ENCODE data around the gene FAM83C. TPM values are rescaled to one million over a fixed set of nuclear protein-coding genes. Genes with fewer than 3 reads are reported as not detected.

Gene FAM83C
- polyA plus RNA-seq, 1 of the 3 experiments (the other 2 are of a cell fraction) = not detected

DNA sequence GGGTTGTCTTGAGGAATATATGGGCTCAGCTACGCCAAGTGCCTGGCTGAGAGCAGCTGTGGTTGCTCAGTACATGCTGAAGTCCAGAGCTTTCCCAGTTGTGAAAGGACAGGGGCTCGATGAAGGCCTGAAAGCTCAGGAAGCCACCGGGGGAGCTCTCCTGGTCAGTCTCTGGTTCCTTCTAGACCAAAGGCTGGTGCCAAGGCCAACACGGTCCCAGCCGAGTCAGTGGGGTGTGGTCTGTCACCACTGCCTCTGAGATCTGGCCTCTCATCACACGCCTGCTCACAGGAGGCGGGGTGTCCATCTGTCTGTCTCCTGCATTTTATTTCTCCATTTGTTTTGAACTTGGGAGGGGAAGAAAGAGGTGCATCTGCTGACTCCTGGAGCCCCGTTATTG, 4.9 kb upstream of the FAM83C start:
- 80% methylated on average over 6 of the region's 8 CpGs for WGBS (ENCODE audit: low lambda C conversion rate)
- Histone ChIP-seq H3K27me3 (ENCODE audit: insufficient read depth) (no peaks in the 10 kb centered on the region), H3F3A (replicated peaks; ENCODE audit: insufficient read depth) (peaks cover 3% of the 10 kb centered on the region), H3K9ac (no peak overlapping the region), H3K4me1 (ENCODE audit: control insufficient read depth in 1 of 2, insufficient read depth in 2 of 2, low read depth in 1 of 2, low read length in 1 of 2) (peaks cover 2 to 19% of the 10 kb centered on the region in 2 experiments; a peak in 2 of 4 replicates), H3K79me2 (ENCODE audit: insufficient read depth) (no peaks in the 10 kb centered on the region), H3K9me2 (no peaks in the 10 kb centered on the region), H4K20me1 (ENCODE audit: insufficient read depth) (no peaks in the 10 kb centered on the region), H3K36me3 (replicated peaks in 1 of 2; ENCODE audit: control insufficient read depth in 1 of 2, insufficient read depth in 2 of 2, low read length in 1 of 2) (no peaks in the 10 kb centered on the region), H3K9me3 (no peaks in the 10 kb centered on the region), H3K4me3 (ENCODE audit: low read depth in 2 of 2, low read length in 1 of 2) (no peak overlapping the region), H3K4me2 (no peak overlapping the region), H3K27ac (ENCODE audit: low read depth in 2 of 2, low read length in 1 of 2) (peak overlapping the region in 1 of 2 experiments; percentile 44; a peak in 1 of 4 replicates), H2AFZ (ENCODE audit: low read depth) (no peak overlapping the region)
- no peak for DNase-seq
- TF ChIP-seq SIN3A (IDR thresholded peaks at IDR 0.05; ENCODE audit: borderline replicate concordance, low read depth, low read length) = no peak
- TF ChIP-seq, protein P1, sequence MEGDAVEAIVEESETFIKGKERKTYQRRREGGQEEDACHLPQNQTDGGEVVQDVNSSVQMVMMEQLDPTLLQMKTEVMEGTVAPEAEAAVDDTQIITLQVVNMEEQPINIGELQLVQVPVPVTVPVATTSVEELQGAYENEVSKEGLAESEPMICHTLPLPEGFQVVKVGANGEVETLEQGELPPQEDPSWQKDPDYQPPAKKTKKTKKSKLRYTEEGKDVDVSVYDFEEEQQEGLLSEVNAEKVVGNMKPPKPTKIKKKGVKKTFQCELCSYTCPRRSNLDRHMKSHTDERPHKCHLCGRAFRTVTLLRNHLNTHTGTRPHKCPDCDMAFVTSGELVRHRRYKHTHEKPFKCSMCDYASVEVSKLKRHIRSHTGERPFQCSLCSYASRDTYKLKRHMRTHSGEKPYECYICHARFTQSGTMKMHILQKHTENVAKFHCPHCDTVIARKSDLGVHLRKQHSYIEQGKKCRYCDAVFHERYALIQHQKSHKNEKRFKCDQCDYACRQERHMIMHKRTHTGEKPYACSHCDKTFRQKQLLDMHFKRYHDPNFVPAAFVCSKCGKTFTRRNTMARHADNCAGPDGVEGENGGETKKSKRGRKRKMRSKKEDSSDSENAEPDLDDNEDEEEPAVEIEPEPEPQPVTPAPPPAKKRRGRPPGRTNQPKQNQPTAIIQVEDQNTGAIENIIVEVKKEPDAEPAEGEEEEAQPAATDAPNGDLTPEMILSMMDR (IDR thresholded peaks at IDR 0.05) = peak; percentile 29
- no peak for TF ChIP-seq TCF12 (IDR thresholded peaks at IDR 0.05)
- CTCF ChIA-PET = interaction anchor here (0.6 to 16.5 kb wide), 3 partner anchors 7 to 1142 kb away, joined by 3 to 323 read pairs (median 21); partner anchors contain the start of gene GDF5
- POLR2A ChIA-PET = interaction anchor here (0.6 to 1.6 kb wide), 2 partner anchors 13 to 445 kb away, joined by 3 to 5 read pairs; partner anchors contain the start of genes EIF6 and RBM39

DNA sequence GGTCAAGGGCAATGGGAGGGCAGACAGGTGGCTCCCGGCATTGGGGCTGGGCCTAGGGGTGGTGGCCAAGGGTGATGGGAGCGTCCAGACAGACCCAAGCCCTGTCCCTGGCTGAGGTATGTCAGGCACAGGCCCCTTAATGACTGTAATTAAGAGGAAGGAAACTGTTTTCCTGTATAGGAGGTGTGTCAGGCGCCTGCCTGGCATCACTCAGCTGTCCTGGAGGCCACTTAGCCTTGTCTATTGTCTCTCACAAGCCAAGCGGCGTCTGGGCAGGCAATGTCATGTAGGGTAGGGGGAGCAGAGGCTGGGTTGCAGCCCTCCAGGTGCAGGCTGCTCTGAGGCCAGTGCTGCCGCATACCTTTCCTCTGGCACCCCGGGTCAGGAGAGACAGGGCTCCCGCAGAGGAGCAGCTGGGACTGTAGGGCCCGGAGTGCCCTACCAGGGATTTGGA, 3.9 kb upstream of the FAM83C start:
- WGBS (ENCODE audit: low lambda C conversion rate) = 58% methylated on average over 4 of the region's 9 CpGs
- H3K9me2 ChIP-seq = no peaks in the 10 kb centered on the region
- DNase-seq = peak; percentile 74
- no peaks in the 10 kb centered on the region for H4K20me1 ChIP-seq (ENCODE audit: insufficient read depth)
- peak overlapping the region in 1 of 2 experiments; percentile 44; a peak in 2 of 4 replicates for H3K27ac ChIP-seq (ENCODE audit: low read depth in 2 of 2, low read length in 1 of 2)
- H3K36me3 ChIP-seq (replicated peaks in 1 of 2; ENCODE audit: control insufficient read depth in 1 of 2, insufficient read depth in 2 of 2, low read length in 1 of 2) = no peaks in the 10 kb centered on the region
- no peak overlapping the region for H3K9ac ChIP-seq
- H3K27me3 ChIP-seq (ENCODE audit: insufficient read depth) = no peaks in the 10 kb centered on the region
- no peak overlapping the region for H2AFZ ChIP-seq (ENCODE audit: low read depth)
- H3F3A ChIP-seq (replicated peaks; ENCODE audit: insufficient read depth) = no peaks in the 10 kb centered on the region
- ChIA-PET CTCF (interaction anchor here (0.9 to 16.5 kb wide), 4 partner anchors 8 to 146 kb away, joined by 3 to 323 read pairs (median 12); partner anchors contain the start of gene GDF5), POLR2A (interaction anchor here (1.6 kb wide), 1 partner anchor 12 kb away, joined by 5 read pairs; the partner anchor contains the start of gene EIF6)
- peaks cover 0 to 21% of the 10 kb centered on the region in 2 experiments; a peak in 1 of 4 replicates for H3K4me1 ChIP-seq (ENCODE audit: control insufficient read depth in 1 of 2, insufficient read depth in 2 of 2, low read depth in 1 of 2, low read length in 1 of 2)
- TF ChIP-seq, protein P2, sequence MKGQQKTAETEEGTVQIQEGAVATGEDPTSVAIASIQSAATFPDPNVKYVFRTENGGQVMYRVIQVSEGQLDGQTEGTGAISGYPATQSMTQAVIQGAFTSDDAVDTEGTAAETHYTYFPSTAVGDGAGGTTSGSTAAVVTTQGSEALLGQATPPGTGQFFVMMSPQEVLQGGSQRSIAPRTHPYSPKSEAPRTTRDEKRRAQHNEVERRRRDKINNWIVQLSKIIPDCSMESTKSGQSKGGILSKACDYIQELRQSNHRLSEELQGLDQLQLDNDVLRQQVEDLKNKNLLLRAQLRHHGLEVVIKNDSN (IDR thresholded peaks at IDR 0.05; ENCODE audit: borderline replicate concordance, low read depth) = no peak
- 0 out of 2 replicates have a peak, but pooled peaks have one; percentile 3 for TF ChIP-seq GATA2 (CRISPR knock-in tag; IDR thresholded peaks at IDR 0.05)
- no peak overlapping the region for H3K4me2 ChIP-seq
- no peaks in the 10 kb centered on the region for H3K9me3 ChIP-seq
- no peak overlapping the region for H3K4me3 ChIP-seq (ENCODE audit: low read depth in 2 of 2, low read length in 1 of 2)
- H3K79me2 ChIP-seq (ENCODE audit: insufficient read depth) = no peaks in the 10 kb centered on the region

DNA sequence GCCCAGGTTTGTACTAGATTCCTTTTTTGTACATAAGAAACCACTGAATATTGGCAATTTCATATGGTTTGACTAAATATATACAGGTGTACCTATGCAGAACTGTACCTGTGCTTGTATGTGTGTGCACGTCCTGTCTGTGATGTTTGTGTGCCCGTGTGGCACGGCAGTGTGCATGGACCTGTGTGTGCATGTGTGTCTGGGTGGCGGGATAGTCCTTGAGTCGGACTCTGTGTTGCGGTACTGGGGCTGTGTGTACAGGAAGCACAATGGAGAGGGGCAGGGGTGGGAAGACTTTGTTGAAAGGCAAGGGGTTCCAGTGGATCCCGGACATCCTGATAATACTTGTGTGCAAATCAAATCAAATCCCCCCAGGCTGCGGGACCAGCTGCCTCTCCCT, 3.4 kb upstream of the FAM83C start:
- WGBS (ENCODE audit: low lambda C conversion rate) = 57% methylated on average over 8 of the region's 8 CpGs
- Histone ChIP-seq H3K27ac (ENCODE audit: low read depth in 2 of 2, low read length in 1 of 2) (peak overlapping the region in 1 of 2 experiments; percentile 44; a peak in 2 of 4 replicates), H3K36me3 (replicated peaks in 1 of 2; ENCODE audit: control insufficient read depth in 1 of 2, insufficient read depth in 2 of 2, low read length in 1 of 2) (no peaks in the 10 kb centered on the region), H3K4me2 (no peak overlapping the region), H3K4me3 (ENCODE audit: low read depth in 2 of 2, low read length in 1 of 2) (no peak overlapping the region), H3K9me3 (no peaks in the 10 kb centered on the region), H3K9ac (no peak overlapping the region), H2AFZ (ENCODE audit: low read depth) (no peak overlapping the region), H3F3A (replicated peaks; ENCODE audit: insufficient read depth) (no peaks in the 10 kb centered on the region), H3K4me1 (ENCODE audit: control insufficient read depth in 1 of 2, insufficient read depth in 2 of 2, low read depth in 1 of 2, low read length in 1 of 2) (peaks cover 0 to 25% of the 10 kb centered on the region in 2 experiments; a peak in 1 of 4 replicates), H3K27me3 (ENCODE audit: insufficient read depth) (no peaks in the 10 kb centered on the region), H3K79me2 (ENCODE audit: insufficient read depth) (no peaks in the 10 kb centered on the region), H3K9me2 (no peaks in the 10 kb centered on the region), H4K20me1 (ENCODE audit: insufficient read depth) (no peaks in the 10 kb centered on the region)
- CTCF ChIA-PET = interaction anchor here (0.9 to 16.5 kb wide), 4 partner anchors 9 to 147 kb away, joined by 3 to 323 read pairs (median 12); partner anchors contain the start of gene GDF5
- POLR2A ChIA-PET = interaction anchor here (1.6 kb wide), 1 partner anchor 11 kb away, joined by 5 read pairs; the partner anchor contains the start of gene EIF6
- DNase-seq = no peak
- TF ChIP-seq JUND (IDR thresholded peaks at IDR 0.05) (no peak), NFIC (IDR thresholded peaks at IDR 0.05; ENCODE audit: borderline replicate concordance) (no peak), CHD2 (IDR thresholded peaks at IDR 0.05; ENCODE audit: low read length, partially characterized antibody) (no peak), GABPA (IDR thresholded peaks at IDR 0.05; ENCODE audit: low read depth) (no peak), TEAD4 (IDR thresholded peaks at IDR 0.05; ENCODE audit: borderline replicate concordance, insufficient read depth) (no peak), RCOR1 (IDR thresholded peaks at IDR 0.05; ENCODE audit: low read length) (no peak), GATA2 (CRISPR knock-in tag; IDR thresholded peaks at IDR 0.05) (no peak), RXRA (IDR thresholded peaks at IDR 0.05; ENCODE audit: borderline replicate concordance, low read depth) (no peak), RAD21 (IDR thresholded peaks at IDR 0.05; ENCODE audit: low read length) (no peak)
- TF ChIP-seq, protein P3, sequence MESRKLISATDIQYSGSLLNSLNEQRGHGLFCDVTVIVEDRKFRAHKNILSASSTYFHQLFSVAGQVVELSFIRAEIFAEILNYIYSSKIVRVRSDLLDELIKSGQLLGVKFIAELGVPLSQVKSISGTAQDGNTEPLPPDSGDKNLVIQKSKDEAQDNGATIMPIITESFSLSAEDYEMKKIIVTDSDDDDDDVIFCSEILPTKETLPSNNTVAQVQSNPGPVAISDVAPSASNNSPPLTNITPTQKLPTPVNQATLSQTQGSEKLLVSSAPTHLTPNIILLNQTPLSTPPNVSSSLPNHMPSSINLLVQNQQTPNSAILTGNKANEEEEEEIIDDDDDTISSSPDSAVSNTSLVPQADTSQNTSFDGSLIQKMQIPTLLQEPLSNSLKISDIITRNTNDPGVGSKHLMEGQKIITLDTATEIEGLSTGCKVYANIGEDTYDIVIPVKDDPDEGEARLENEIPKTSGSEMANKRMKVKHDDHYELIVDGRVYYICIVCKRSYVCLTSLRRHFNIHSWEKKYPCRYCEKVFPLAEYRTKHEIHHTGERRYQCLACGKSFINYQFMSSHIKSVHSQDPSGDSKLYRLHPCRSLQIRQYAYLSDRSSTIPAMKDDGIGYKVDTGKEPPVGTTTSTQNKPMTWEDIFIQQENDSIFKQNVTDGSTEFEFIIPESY (IDR thresholded peaks at IDR 0.05; ENCODE audit: borderline replicate concordance, low read depth) = no peak

Measured in SK-N-SH (cell line).